Stimulated activated CD4-positive, alpha-beta T cell treated with anti-CD3 and anti-CD28 coated beads, Interleukin-1b, Interleukin-23, amount 100 ng/mL, for 1 hour (primary cell): ENCODE results near the gene SMARCD3.

ENCODE experiments used
- DNase-seq, 2 donors: peaks; one replicate each; pipeline ENCODE4 v3.0.0-alpha.2; 2020; ENCODE audit warnings: low read depth in 2 of 2

Gene SMARCD3

DNA sequence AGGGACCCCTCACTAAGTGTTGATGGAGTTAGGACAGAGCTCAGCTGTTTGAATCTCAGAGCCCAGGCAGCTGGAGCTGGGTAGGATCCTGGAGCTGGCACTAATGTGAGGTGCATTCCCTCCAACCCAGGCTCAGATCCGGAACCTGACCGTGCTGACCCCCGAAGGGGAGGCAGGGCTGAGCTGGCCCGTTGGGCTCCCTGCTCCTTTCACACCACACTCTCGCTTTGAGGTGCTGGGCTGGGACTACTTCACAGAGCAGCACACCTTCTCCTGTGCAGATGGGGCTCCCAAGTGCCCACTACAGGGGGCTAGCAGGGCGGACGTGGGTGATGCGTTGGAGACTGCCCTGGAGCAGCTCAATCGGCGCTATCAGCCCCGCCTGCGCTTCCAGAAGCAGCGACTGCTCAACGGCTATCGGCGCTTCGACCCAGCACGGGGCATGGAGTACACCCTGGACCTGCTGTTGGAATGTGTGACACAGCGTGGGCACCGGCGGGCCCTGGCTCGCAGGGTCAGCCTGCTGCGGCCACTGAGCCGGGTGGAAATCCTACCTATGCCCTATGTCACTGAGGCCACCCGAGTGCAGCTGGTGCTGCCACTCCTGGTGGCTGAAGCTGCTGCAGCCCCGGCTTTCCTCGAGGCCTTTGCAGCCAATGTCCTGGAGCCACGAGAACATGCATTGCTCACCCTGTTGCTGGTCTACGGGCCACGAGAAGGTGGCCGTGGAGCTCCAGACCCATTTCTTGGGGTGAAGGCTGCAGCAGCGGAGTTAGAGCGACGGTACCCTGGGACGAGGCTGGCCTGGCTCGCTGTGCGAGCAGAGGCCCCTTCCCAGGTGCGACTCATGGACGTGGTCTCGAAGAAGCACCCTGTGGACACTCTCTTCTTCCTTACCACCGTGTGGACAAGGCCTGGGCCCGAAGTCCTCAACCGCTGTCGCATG is 11.0 kb downstream of the SMARCD3 start:
- DNase-seq: no peak

- DNase-seq: no peak
These were observed 12.1 kb downstream of the SMARCD3 start for GRCh38 chr7:151236406-151236805.

DNA sequence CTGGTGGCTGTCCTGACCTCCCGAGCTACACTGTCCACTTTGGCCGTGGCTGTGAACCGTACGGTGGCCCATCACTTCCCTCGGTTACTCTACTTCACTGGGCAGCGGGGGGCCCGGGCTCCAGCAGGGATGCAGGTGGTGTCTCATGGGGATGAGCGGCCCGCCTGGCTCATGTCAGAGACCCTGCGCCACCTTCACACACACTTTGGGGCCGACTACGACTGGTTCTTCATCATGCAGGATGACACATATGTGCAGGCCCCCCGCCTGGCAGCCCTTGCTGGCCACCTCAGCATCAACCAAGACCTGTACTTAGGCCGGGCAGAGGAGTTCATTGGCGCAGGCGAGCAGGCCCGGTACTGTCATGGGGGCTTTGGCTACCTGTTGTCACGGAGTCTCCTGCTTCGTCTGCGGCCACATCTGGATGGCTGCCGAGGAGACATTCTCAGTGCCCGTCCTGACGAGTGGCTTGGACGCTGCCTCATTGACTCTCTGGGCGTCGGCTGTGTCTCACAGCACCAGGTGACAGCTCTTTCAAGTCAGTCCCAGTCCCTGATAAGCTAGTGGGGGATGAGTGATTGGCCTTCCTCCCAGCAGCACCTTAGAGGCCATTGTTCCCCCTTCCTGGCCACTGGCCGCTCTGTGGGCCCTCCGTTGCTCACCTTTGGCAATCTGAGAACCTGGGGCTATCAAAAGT is 13.3 kb downstream of the SMARCD3 start:
- DNase-seq: no peak

DNA sequence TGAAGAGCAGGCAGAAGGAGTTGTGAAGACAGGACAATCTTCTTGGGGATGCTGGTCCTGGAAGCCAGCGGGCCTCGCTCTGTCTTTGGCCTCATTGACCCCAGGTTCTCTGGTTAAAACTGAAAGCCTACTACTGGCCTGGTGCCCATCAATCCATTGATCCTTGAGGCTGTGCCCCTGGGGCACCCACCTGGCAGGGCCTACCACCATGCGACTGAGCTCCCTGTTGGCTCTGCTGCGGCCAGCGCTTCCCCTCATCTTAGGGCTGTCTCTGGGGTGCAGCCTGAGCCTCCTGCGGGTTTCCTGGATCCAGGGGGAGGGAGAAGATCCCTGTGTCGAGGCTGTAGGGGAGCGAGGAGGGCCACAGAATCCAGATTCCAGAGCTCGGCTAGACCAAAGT is 14.7 kb downstream of the SMARCD3 start:
- no peak for DNase-seq

DNA sequence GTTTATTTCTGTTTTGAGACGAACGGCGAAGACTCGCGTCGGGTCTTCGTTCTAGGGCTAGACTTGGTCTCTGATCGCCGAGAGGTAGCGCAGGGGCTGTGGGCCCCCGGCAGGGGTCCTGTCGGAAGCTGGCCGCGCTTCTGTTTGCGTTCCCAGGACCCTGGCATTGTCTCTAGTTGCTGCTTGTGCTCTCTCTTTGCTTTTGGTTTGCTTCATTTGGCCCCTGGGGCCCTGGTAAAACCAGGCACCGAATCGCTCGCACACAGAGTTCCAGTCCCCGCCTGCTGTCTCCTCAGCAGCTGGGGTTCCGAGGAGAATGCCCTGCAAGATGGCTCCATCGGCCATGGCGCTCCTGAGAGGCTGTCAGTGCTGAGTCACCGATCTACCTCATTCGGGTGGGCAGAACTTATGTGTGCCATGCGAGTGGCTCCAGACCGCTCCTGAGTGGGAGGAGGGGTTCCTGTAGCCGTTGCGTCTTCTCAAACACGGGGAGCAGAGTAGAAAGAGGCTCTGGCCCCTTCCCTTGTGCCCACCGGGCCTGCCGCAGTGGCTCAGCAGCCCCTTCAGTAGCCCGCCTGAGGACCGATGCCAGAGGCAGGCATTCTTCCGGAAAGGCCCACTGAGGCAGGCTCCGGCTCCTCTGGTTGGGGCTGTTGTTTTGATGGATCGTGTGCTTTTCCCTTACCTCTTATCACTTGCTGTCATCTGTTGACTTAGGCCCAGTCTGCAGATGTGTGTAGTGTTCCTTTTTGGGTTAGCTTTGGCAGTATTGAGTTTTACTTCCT is 15.4 kb downstream of the SMARCD3 start:
- peak; percentile 15 to 52 for DNase-seq

DNA sequence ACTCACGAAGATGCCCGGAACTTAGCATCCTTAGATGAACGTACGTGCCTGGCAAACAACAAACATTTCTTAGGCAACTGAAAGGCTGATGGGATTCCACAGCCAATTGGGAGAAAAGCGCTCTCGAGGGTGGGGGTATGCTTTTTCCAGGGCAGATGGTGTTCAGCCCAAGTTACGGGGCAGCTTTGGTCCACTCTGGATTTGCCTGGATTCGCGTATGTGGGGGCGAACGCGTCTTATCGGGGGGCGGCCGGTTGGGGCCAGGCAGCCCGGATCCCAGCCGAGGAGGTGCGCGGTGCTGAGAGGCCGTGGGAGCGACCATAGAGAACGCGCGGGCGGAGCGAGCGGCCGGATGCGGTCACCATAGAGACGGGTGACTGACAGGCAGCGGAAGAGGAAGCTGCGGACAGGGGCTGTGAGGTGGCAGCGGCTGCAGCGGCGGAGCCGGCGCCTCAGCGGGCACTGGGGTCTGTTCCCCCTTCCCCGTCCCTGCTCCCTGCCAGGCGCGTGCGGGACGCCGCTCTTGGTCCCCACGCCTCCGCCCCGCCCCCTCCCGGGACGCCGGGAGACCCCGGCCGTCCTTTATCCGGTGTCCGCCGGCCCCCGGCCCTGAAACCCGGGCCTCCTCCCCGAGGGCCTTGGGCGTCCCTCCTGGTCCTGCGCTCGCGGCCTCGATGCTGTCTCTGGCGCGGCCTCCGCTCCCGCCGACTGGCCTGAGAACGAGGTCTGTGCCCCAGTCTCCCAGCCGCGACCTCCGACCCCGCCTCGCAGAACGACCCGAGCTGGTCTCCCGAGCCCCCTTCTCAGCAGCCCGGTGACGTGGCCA is 16.2 kb downstream of the SMARCD3 start, which contains the start of gene CHPF2:
Gene CHPF2 (plus strand): TSS at position 393 of the 826 bp plus-strand sequence. CDS start 1,529 bp downstream, outside the sequence.
- peak; percentile 67 to 74 for DNase-seq

DNA sequence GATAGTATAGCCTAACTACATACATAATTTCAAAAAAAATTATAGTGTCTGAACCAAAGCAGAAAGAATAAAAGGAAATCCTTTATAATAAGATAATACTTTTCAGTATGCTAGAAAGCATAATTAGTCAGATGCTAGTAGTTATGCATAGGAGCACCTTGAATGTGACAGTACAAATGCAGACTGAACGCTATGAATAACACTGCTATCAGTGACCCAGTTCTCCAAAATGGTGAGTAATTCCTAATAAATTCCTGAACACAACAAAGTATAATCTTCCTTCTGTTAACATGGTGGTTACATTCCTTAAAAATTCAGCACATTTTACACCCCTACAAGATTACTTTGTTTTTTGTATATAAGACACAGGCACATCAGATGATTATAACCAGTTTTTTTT is 17.4 kb downstream of the SMARCD3 start:
- no peak for DNase-seq

DNA sequence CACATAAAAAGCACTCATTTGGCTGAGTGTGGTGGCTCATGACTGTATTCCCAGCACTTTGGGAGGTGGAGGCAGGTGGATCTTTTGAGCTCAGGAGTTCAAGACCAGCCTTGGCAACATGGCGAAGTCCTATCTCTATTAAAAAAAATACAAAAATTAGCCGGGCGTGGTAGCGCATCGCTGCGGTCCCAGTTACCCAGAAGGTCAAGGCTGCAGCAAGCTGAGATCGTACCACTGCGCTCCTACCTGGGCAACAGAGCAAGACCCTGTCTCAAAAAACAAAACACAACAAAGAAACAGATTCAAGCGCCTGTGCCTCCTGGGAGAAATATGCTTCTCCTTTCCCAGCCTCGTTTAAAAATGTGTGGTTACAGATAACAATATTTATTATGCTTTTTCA is 19.2 kb downstream of the SMARCD3 start:
- no peak for DNase-seq

GRCh38 chr7:151228024-151228866 is 20.2 kb downstream of the SMARCD3 start:
- DNase-seq: no peak

- DNase-seq: peak; percentile 89 to 97
These were observed 21.4 kb downstream of the SMARCD3 start, which contains the start of gene ABCF2 for GRCh38 chr7:151226875-151227782. ABCF2 (minus strand) TSS chr7:151227205; CDS start chr7:151226458, 747 bp downstream.

DNA sequence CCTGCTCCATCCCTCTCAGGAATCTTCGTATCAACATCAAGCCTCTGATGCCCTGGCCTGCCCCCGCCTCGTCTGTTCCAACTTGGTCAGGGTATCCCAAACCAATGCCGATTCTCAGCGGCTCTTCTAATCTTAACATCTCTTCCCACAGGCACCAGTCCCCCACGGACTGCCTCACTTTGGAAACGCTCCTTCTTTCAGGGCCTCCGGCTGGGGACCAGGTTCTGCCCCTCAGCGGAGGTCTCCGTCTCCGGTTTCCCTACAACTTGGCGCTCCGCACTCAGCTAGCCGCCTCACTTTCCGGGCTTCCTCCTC is 22.0 kb downstream of the SMARCD3 start:
- no peak for DNase-seq

DNA sequence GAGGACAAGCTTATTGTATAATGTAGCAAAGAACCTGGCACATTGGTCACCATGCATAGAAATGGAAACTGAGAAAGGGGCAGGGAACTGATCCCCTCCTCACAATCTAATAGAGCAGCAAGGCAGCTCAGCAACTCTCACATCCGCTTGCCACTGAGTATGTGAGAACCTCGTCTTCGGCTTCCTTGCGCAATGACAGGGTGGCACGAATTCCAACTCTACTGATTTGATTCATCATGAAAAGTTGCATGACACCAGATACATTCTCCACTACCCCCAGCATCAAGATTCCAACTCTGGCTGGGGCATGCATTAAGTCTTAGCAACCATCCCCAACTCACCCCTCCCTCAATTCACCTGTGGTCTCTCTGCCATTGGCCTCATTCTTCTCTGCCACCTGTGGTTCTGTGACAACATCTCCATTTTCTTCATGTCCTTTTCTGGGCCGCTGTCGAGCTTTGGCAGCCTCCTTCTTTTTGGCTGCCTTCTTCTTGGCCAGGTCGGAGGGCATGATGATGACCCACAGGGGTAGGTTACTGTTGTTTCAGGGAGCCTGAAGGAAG is 22.5 kb downstream of the SMARCD3 start:
- DNase-seq: no peak

GRCh38 chr7:151223728-151224127 is 24.8 kb downstream of the SMARCD3 start:
- DNase-seq: no peak

DNA sequence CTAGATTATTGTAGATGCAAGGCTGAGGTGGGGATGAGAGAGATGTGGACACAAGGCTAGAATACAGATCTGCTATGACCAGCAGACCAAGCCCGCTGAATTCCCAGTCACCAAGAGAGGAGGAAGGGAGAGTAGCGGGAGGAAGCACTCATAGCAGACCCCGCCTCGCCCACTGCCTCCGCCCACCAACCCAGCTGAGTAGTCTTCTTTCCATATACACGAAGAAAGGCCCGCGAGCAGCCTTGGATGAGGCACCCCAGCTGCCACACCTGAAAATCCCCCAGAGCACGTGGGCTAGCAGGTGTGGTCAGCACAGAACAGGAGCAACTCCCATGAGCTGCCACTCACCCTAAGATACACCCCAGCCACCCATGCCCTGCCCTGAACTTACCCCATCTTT is 30.3 kb downstream of the SMARCD3 start:
- no peak for DNase-seq

- DNase-seq: no peak
These were observed 33.1 kb downstream of the SMARCD3 start for GRCh38 chr7:151215396-151215795.

DNA sequence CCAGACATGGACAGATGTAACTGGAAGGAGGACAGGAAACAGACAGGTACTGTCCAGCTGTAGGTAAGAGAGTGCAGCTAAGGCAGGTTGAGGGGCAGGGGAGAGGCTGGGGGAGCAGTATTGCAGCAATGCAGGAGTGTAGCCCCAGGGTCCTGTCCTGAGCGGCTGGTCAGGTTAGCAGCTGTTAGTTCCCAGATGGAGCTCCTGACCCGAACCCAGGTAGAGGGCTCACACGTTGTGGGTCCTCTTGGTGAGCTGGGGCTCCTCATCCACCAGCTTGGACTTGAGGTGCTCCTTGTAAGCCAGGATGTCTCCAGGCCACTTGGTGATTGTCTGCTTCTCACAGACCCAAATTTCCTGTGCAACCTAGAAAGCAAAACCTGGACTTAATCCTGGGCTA is 34.7 kb downstream of the SMARCD3 start:
- no peak for DNase-seq

GRCh38 chr7:151212626-151213025 is 35.9 kb downstream of the SMARCD3 start:
- no peak for DNase-seq

DNA sequence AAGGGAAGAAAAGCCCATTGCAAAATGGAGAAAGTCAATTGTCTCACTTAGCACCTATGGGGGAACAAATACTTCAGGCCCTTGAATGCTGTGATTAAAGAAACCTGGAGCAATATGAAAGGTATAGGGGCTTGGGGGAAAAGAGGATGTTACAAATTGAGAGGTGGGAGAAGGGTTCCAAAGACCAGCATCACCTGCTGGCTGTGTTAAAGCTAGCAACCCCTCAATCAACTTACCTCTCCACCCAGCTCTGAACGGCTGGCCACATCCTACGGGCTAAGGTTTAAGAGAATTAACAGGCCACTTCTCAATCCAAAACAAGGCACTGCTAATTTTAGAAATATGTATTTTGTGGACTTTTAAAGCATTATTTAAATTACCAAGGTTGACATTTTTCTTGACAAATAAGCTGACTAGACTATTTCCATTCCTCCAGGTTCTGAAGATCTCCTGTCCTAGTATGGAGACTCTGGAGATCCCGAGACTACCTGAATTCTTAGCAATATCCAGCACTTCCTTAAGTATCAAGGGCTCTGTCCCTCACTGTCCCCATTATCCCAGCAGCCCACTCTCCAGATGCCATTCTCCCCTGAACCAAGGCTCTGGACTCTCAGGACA is 37.2 kb downstream of the SMARCD3 start:
- DNase-seq: no peak
